Stimulated activated CD8-positive, alpha-beta memory T cell treated with anti-CD3 and anti-CD28 coated beads, Interleukin-4, amount 100 ng/mL, for 24 hours (primary cell): ENCODE data around the gene C12orf42.
"Not testable (repeated sequence)": the region's sequence is repeated elsewhere in the genome, so short reads cannot be mapped to it uniquely, and the experiment has no call there.

ENCODE experiments used
- DNase-seq: peaks from one replicate; pipeline ENCODE4 v3.0.0-alpha.2; 2020; ENCODE audit warnings: low read depth

Gene C12orf42

GRCh38 chr12:103424849-103425586 lies 70.8 kb downstream of the C12orf42 start:
- not testable (repeated sequence) for DNase-seq

- no peak for DNase-seq
Observed at GRCh38 chr12:103423516-103423910, 72.3 kb downstream of the C12orf42 start.

DNA sequence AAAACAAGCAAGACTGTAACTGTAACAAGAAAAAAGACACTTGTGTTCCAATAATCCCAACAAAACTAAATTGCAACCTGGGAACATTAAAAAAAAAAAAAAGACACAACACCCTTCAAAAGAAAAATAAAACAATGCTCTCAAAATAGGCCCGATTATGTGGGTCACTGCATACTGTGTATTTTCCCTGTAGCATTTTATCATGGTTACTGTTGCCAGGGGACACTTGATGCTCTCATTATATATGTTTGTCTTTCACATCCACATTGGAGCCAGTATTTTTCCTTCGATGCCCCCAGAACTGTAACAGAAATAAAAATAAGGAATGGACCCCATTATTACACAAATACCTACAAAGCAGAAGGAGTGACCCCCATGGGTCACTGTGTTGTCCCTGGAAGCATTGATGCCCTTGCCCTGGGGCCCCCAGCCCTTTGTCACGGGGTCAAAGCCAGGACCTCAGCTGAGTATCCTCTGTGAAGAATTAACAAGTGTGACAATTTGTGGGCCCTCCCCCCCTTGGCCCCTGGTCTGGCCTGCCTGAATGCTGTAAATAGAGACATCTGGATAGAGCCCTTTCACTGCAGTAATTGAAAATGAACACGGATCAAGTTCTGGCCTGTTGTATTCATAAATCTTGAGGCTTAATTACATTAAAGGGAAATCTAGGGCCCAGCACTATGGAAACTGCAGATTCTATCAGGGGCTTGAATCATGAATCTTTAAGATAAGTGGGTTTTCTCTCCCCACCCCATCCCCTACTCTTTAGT lies 72.8 kb downstream of the C12orf42 start:
- no peak for DNase-seq

DNA sequence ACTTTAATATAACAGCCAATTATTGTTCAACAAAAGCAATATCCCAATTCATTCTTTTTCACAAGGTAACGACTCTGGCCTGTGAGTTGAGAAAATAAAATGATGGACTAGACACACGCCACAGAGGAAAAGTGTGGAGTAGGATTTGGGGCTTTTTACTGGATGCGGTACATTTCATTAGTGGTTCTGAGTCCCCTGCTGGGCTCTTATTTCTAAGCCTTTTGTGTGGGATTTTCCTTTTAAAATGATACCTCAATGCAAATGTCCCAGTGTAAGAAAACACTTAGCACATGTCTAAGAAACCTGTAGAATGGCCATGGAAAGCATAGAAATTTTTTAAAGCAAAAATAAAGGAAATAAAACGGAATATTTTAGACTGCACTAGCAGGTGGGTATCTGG lies 73.4 kb downstream of the C12orf42 start:
- no peak for DNase-seq

- DNase-seq: no peak
Observed at GRCh38 chr12:103421402-103421801, 74.4 kb downstream of the C12orf42 start.

DNA sequence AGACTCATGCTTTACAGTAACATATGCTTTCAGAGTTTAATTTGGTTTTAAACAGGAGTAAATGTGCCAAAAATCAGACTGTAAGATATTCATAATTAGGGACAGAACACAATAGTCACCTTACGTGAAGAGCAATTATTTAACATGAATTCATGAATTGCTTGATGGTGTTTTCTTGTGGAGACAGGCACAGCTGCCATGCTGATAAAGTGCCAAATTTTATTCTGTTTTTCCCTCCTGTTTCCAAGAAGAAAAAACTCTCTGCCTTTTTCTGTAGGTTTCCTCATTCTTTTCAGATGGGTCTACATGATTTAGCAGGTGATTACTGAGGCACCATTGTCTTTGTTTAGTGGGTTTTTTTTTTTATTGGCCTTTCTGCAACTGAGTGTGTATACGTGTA lies 80.1 kb downstream of the C12orf42 start:
- DNase-seq: no peak

DNA sequence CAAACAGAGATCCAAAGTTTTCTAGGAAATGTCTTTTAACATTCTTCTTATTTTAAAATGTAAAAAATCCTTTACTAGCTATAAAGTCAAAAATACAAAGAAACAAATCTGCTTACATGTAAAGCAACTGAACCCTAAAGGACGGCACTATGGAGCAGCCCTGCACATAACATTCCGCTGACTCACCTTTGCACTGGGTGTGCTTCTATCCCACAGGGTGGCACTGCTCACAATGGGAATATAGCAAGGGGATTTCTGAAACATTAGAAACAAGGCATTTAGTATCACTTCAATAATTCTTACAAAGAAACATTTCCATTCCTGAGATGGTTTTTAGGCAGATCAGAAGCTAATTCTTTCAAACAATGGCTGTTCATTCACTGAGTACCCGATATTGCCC lies 94.3 kb downstream of the C12orf42 start:
- no peak for DNase-seq

- DNase-seq: no peak
Observed at GRCh38 chr12:103399986-103400385, 95.8 kb downstream of the C12orf42 start.

GRCh38 chr12:103397536-103397935 lies 98.2 kb downstream of the C12orf42 start:
- no peak for DNase-seq

GRCh38 chr12:103392722-103393121 lies 103.0 kb downstream of the C12orf42 start:
- DNase-seq: no peak

GRCh38 chr12:103391103-103391502 lies 104.7 kb downstream of the C12orf42 start:
- no peak for DNase-seq

DNA sequence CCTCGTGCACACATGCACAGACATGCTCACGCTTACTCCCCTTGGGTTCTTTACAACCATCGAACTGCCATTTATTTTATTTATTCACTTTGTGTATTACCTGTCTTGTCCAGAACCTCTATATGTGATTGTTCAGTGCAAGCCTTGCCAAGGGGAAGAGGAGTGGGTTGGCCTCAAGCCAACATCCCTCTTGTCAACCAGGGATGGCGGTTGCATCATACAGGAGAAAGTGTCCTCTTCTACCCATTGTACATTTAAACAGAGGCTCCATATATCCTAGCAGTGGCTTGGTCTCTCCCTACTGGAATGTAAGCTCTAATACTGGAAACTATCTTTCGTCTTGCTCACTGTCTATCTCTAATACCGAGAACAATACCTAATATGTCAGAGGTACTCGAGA lies 108.4 kb downstream of the C12orf42 start:
- DNase-seq: no peak

DNA sequence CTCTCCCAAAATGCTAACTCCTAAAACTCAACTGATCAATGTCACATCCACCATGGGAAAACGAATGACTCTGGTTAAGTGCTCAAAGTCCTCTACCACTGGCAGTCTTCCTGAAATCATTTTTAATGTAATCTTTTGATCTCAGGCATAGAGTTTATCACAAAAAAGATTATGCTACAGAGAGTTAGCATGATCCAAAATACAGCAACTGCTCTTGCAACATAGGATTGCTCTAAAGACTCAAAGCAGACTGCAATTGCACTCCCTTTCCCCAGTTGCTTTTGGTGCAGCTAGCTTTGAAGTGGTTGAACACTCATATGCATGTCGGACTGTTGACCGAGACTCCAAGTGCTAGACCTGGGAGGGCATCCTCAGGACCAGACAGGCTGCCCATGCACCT lies 109.3 kb downstream of the C12orf42 start:
- DNase-seq: no peak

DNA sequence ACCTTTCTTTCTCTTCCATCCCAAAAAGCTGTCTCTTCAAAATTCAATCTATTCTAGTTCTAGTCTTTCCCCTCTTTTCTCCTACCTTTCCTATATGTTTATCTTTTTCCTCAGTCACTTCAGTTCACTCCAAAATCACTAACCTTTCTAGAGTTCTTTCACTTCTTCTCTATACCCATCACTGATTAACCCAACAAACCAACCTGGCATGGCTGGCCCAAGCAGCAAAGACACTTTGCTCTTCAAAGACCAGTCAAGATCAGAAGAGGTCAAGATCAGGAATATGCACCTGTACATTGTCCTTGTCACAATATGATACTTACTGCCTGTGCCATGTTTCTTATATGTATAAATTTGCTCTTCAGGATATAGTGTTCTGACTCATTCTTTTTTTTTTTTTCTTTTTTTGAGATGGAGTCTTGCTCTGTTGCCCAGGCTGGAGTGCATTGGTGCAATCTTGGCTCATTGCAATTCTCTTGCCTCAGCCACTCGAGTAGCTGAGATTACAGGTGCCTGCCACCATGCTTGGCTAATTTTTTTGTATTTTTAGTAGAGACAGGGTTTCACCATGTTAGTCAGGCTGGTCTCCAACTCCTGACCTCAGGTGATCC lies 112.9 kb downstream of the C12orf42 start:
- DNase-seq: no peak

- no peak for DNase-seq
Observed at GRCh38 chr12:103382119-103382518, 113.6 kb downstream of the C12orf42 start.

DNA sequence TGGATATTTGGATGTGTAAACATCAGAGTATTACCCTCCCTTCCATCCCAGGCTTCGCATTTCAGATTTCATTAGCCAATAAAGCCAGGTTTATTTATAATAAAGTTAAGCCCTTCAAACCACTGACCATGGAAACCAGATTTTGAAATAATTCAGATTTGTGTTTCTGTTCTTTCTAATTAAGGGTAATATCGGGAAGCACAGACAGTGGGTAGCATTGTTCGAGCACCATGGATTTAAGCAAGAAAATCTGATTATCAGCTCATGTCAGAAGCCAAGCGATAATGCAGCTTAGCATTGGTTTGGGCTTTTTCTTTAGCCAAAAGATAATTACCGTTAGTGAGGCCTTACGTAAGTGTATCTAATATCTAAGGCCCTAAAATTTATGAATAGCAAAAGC lies 116.1 kb downstream of the C12orf42 start:
- DNase-seq: no peak

- no peak for DNase-seq
Observed at GRCh38 chr12:103373088-103373523, 122.7 kb downstream of the C12orf42 start.

- DNase-seq: no peak
Observed at GRCh38 chr12:103369929-103370328, 125.8 kb downstream of the C12orf42 start.

DNA sequence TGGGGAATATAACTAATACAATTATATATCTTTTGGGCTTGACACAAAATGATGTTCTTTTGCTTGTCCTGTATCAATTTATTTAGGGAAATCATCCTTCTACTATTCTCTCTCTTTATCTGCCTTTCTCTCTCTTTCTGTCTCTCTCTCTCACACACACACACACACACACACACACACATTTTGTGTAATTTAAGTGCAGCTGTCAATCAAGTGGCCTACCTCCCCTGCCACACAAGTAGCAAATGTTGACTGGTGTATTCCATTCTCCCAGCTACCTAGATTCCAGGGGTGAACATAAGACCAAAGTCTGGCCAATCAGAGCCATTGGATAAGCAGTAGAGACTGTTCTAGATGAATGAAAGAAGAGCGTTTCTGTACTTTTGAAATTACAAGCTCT lies 127.6 kb downstream of the C12orf42 start:
- no peak for DNase-seq

- DNase-seq: no peak
Observed at GRCh38 chr12:103354403-103354802, 141.4 kb downstream of the C12orf42 start.

DNA sequence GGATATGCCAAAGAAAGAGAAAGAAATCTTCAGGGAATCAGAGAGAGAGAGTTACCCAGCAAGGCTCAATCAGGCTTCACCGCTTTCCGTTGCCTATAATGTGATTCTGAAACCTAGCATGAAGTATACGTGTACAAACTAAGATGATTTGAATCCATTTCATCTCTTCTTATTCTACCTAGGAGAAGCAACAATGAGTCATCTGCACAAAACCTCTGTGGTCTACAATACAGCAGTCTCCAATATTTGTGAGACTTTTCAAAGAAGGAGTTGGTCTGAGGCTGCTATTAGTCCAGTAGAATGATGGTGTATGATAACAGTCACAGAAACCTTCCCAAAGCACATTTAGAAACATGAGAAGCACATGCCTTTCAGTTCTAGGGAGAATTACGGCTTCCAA lies 141.9 kb downstream of the C12orf42 start:
- DNase-seq: no peak

- no peak for DNase-seq
Observed at GRCh38 chr12:103350116-103350515, 145.7 kb downstream of the C12orf42 start.

GRCh38 chr12:103348935-103349334 lies 146.8 kb downstream of the C12orf42 start:
- no peak for DNase-seq
